Ovary (tissue), 9 donors: ENCODE measurements around the gene LYAR. TPM values are rescaled to one million over a fixed set of nuclear protein-coding genes. Genes with fewer than 3 reads are reported as not detected.

Source experiments
- DNase-seq, 5 donors: peaks; one replicate each; pipeline ENCODE4 v3.0.0-alpha.2; 2019 to 2020
- H3K27ac ChIP-seq, 2 donors: fragments of 200-600 bp; one replicate each; pipeline versions ENCODE4 v1.5.1 to v1.8.0; 2019 to 2022
- H3K27me3 ChIP-seq: fragments of 200-600 bp; one replicate; pipeline ENCODE4 v1.8.0; 2022
- H3K36me3 ChIP-seq: fragments of 200-600 bp; sonication (generic); one replicate; pipeline ENCODE4 v1.5.1; 2019
- H3K4me1 ChIP-seq: one replicate; pipeline ENCODE4 v1.8.1; 2013; ENCODE audit warnings: mild to moderate bottlenecking, moderate library complexity; ENCODE audit not compliant: insufficient read depth
- H3K4me3 ChIP-seq: fragments of 200-600 bp; sonication (generic); one replicate; pipeline ENCODE4 v1.5.1; 2017
- H3K9me3 ChIP-seq, 2 donors: fragments of 200-600 bp in 1 of 2; sonication (generic) in 1 of 2; one replicate each; pipeline versions ENCODE4 v1.5.1 to v1.8.1; 2013 to 2019; ENCODE audit warnings: mild to moderate bottlenecking in 1 of 2, moderate library complexity in 1 of 2
- EP300 ChIP-seq: sonication (generic); formaldehyde crosslinking; IDR thresholded peaks from one replicate; pipeline ENCODE4 v1.6.1; 2017; ENCODE audit warnings: antibody characterized with exemption
- POLR2A ChIP-seq: fragments of 450-650 bp; IDR thresholded peaks from one replicate; pipeline ENCODE4 v1.6.1; 2017; ENCODE audit warnings: antibody characterized with exemption, mild to moderate bottlenecking, moderate library complexity
- WGBS, 3 donors: extraction: QIAGEN DNeasy Blood & Tissue Kit in 1 of 3; methylation state at CpG; one replicate each; pipeline versions ENCODE4 v1.1.5 to v1.1.7; 2013 to 2017; 5-methylcytosine and 5-hydroxymethylcytosine counted together
- intact Hi-C, 4 donors: fragments of 100-400 bp; cut with DNase I; formaldehyde crosslinking; loops; one replicate each; pipeline versions ENCODE4 v1.11.0 to v1.15.1; 2022 to 2023
- polyA plus RNA-seq, 2 donors: library from polyadenylated mRNA; stranded (reverse); fragments of 200-250 nt in 1 of 2; fragments of 350-450 nt in 1 of 2; fragmentation: Illumina TruSeq in 1 of 2; extraction: RNeasy Lipid Tissue Mini Kit (QIAGEN cat#74804) in 1 of 2; gene quantifications; one replicate each; pipeline ENCODE4 v1.2.3, GENCODE V29; 2013 to 2014
- total RNA-seq, 7 donors: library from RNA; depleted of rRNA in 2 of 7; stranded (reverse); fragments of >200 nt in 2 of 7; fragmentation: NEBNext Ultra II Directional in 3 of 7; extraction: Animal tissue kit (Norgen Biotek cat#: 25700) in 3 of 7; gene quantifications; one replicate each; pipeline versions ENCODE4 v1.1.0 to v1.2.4, GENCODE V29; 2016 to 2023
- TF ChIP-seq, protein P1 (sequence below), 3 donors: fragments of 450-650 bp in 2 of 3; fragments of 200-600 bp in 1 of 3; IDR thresholded peaks; one replicate each; pipeline versions ENCODE4 v1.5.1 to v1.8.0; 2016 to 2022; ENCODE audit warnings: antibody characterized with exemption in 3 of 3, mild to moderate bottlenecking in 1 of 3
- donor health status: DM: no; HTN: no; CAD: no; lungs with moderate emphysema.
- donor health status: DM: no; HTN: no; CAD: no.
- donor health status: Bipolar disorder and iron deficiency.
- donor health status: DM: yes; HTN: yes; CAD: no.
- donor health status: DM: no; HTN: no; CAD: no.
- donor health status: DM: yes; HTN: yes; CAD: no.

The LYAR gene
- total and polyA plus RNA-seq, 9 donors: 9.9 to 21.8 (median 13.1) TPM

DNA sequence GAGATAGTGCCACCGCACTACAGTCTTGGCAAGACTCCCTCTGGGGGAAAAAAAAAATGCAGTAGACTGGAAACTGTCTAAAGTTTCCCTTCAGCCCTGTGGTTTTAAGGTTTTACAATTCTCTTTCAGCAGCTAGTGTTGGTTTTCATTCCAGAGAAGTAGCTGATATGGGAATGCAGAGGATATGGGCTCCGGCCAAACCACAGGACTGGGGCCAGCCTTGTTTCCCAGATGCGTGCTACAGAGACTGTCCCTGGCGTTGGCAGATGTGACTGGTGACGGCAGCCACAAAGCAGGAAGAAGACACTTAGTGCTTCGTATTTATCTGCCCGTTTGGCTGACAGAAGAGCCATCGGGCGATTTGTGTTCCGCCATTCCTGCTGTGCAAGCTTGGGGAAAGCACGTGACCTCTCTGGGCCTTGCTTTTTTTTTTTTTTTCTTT, 43.3 kb upstream of the LYAR start:
- WGBS, 3 donors: 7 to 18% (median 10%) methylated on average over 11 of the region's 11 CpGs
- DNase-seq: peak in 3 of 5 donors; percentile 37 to 66 (median 48)
- Histone ChIP-seq H3K4me3 (no peak overlapping the region), H3K27me3 (no peaks in the 10 kb centered on the region), H3K4me1 (no peaks in the 10 kb centered on the region), H3K36me3 (no peaks in the 10 kb centered on the region), H3K9me3 (no peaks in the 10 kb centered on the region), H3K27ac (no peak overlapping the region)
- no peak for TF ChIP-seq POLR2A
- TF ChIP-seq EP300: no peak
- TF ChIP-seq, protein P1, sequence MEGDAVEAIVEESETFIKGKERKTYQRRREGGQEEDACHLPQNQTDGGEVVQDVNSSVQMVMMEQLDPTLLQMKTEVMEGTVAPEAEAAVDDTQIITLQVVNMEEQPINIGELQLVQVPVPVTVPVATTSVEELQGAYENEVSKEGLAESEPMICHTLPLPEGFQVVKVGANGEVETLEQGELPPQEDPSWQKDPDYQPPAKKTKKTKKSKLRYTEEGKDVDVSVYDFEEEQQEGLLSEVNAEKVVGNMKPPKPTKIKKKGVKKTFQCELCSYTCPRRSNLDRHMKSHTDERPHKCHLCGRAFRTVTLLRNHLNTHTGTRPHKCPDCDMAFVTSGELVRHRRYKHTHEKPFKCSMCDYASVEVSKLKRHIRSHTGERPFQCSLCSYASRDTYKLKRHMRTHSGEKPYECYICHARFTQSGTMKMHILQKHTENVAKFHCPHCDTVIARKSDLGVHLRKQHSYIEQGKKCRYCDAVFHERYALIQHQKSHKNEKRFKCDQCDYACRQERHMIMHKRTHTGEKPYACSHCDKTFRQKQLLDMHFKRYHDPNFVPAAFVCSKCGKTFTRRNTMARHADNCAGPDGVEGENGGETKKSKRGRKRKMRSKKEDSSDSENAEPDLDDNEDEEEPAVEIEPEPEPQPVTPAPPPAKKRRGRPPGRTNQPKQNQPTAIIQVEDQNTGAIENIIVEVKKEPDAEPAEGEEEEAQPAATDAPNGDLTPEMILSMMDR (IDR thresholded peaks at IDR 0.05): no peak
- intact Hi-C loops: loop anchor here in 1 of 4 donors (10.0 kb wide), 1 partner anchor 78 kb away; no protein-coding TSS in a partner anchor

DNA sequence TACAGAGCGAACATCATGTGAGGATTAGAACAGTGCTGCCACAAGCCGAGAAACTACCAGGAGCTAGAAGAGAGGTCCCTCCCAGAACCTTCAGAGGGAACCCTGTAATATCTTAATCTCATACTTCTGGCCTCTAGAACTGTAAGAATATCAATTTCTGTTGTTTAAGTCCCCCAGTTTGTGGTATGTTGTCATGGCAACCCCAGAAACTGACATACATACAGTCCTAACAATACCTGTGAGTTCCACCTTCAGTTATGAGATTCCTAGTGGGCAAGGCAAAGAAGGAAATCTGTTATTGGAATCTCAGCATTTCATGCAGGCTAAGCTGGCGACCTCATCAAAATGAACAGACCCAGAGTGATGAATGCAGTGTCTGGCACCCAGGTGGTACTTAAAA, 42.6 kb upstream of the LYAR start:
- Histone ChIP-seq H3K36me3 (no peaks in the 10 kb centered on the region), H3K27me3 (no peaks in the 10 kb centered on the region), H3K27ac (no peak overlapping the region), H3K9me3 (no peaks in the 10 kb centered on the region), H3K4me3 (no peak overlapping the region), H3K4me1 (no peaks in the 10 kb centered on the region)
- 85 to 91% (median 88%) methylated on average over 3 of the region's 3 CpGs for WGBS, 3 donors
- intact Hi-C loops: loop anchor here in 1 of 4 donors (10.0 kb wide), 1 partner anchor 78 kb away; no protein-coding TSS in a partner anchor
- TF ChIP-seq, protein P1 (IDR thresholded peaks at IDR 0.05): no peak
- TF ChIP-seq POLR2A (no peak), EP300 (no peak)
- no peak for DNase-seq

DNA sequence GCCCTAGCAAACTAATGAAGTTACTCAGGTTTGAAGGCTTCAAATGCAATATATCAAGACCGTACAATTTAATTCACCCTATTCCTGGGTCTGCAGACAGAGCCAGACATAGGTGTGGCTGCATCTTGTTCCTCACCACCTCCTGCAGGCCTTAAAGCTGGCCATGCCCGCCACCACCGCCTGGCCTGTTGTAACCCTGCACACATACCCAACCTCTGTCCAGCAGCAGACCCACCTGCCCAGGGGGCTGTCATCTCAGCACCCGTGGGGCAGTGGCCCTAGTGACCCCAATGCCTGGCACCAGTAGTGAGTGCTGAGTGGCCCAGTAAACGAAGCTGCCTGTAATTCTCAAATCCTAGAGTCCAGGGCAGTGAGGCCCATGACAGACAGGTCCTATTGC, 40.8 kb upstream of the LYAR start:
- intact Hi-C loops: loop anchor here in 1 of 4 donors (10.0 kb wide), 1 partner anchor 76 kb away; no protein-coding TSS in a partner anchor
- TF ChIP-seq EP300 (no peak), POLR2A (no peak)
- TF ChIP-seq, protein P1 (IDR thresholded peaks at IDR 0.05): no peak
- no peaks in the 10 kb centered on the region for H3K36me3 ChIP-seq
- H3K27me3 ChIP-seq: no peaks in the 10 kb centered on the region
- H3K4me3 ChIP-seq: no peak overlapping the region
- WGBS, 3 donors: 82 to 86% (median 83%) methylated on average over 5 of the region's 5 CpGs
- H3K4me1 ChIP-seq: no peaks in the 10 kb centered on the region
- H3K9me3 ChIP-seq: no peaks in the 10 kb centered on the region
- no peak for DNase-seq
- no peak overlapping the region for H3K27ac ChIP-seq

DNA sequence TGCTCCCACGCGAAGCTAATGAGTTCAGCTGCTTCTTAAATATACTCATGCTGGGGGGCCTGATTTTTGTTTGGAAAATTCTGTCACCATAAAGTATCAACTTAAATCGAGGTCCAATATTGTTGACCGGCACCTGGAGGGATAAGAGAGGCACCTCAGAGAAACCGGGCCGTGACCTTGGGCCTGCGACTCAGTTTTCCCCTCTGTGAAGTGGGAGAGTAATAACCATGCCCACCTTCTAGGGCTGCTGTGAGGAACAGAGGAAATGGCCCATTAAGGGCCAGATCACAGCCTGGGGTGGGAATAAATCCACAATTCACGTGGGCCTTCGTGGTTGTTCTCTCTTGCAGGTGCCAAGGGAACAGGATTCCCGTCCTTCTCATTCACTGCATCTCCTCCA, 39.5 kb upstream of the LYAR start:
- intact Hi-C loops: loop anchor here in 1 of 4 donors (10.0 kb wide), 1 partner anchor 75 kb away; no protein-coding TSS in a partner anchor
- Histone ChIP-seq H3K27me3 (no peaks in the 10 kb centered on the region), H3K4me1 (no peaks in the 10 kb centered on the region), H3K36me3 (no peaks in the 10 kb centered on the region), H3K9me3 (no peaks in the 10 kb centered on the region), H3K27ac (no peak overlapping the region), H3K4me3 (no peak overlapping the region)
- WGBS, 3 donors: 89 to 94% (median 92%) methylated on average over 10 of the region's 10 CpGs
- TF ChIP-seq EP300 (no peak), POLR2A (no peak)
- TF ChIP-seq, protein P1 (IDR thresholded peaks at IDR 0.05): no peak
- DNase-seq: peak in 1 of 5 donors; percentile 1
